ENCODE data around the gene ACSL6. TPM values are rescaled to one million over a fixed set of nuclear protein-coding genes. Genes with fewer than 3 reads are reported as not detected.

ACSL6 gene
- total RNA-seq, 1 experiment from 2014 or later = 1.4 TPM

- H3K27me3 ChIP-seq (replicated peaks; ENCODE audit: control insufficient read depth, insufficient read depth, low read length) = 0 out of 2 replicates have a peak, but pooled peaks cover 2% of the 10 kb centered on the region
- BruUV-seq (replicated peaks) = no TSS peak
- Mint-ChIP-seq H3K4me3 (ENCODE audit: unreplicated experiment) (no peak overlapping the region), H3K9me3 (ENCODE audit: unreplicated experiment) (no peaks in the 10 kb centered on the region), H3K4me1 (ENCODE audit: low read depth, unreplicated experiment) (no peaks in the 10 kb centered on the region), H3K27me3 (ENCODE audit: insufficient read depth, unreplicated experiment) (peaks cover 13% of the 10 kb centered on the region), H3K27ac (ENCODE audit: unreplicated experiment) (no peak overlapping the region), H3K36me3 (ENCODE audit: insufficient read depth, unreplicated experiment) (no peaks in the 10 kb centered on the region)
- H3K4me1 ChIP-seq = no peaks in the 10 kb centered on the region
- intact Hi-C loops (cut with micrococcal nuclease; ENCODE audit: unreplicated experiment) = no loop called here
- H3K4me3 ChIP-seq (ENCODE audit: low read depth, low read length) = no peak overlapping the region
- no peaks in the 10 kb centered on the region for H3K36me3 ChIP-seq (ENCODE audit: control insufficient read depth, insufficient read depth, low read length)
- no peaks in the 10 kb centered on the region for H3K9me3 ChIP-seq
- ChIA-PET CTCF (no interaction called here), POLR2A (no interaction called here)
- DNase-seq = no peak
- TF ChIP-seq CTCF (IDR thresholded peaks at IDR 0.05; ENCODE audit: insufficient read depth in 1 of 2, low read depth in 1 of 2, low read length in 1 of 2, severe bottlenecking in 1 of 2, unreplicated experiment in 1 of 2) = no peak
Measured at GRCh38 chr5:132023258-132024116, 12.0 kb upstream of the ACSL6 start.

GRCh38 chr5:132022737-132023136 lies 11.3 kb upstream of the ACSL6 start:
- Histone ChIP-seq H3K4me3 (ENCODE audit: low read depth, low read length) (no peak overlapping the region), H3K9me3 (no peaks in the 10 kb centered on the region), H3K27me3 (replicated peaks; ENCODE audit: control insufficient read depth, insufficient read depth, low read length) (peaks cover 2% of the 10 kb centered on the region; the same call in 1 of the 2 replicates), H3K4me1 (no peaks in the 10 kb centered on the region), H3K36me3 (ENCODE audit: control insufficient read depth, insufficient read depth, low read length) (no peaks in the 10 kb centered on the region)
- CTCF ChIA-PET = no interaction called here
- no TSS peak for BruUV-seq (replicated peaks)
- intact Hi-C loops (cut with micrococcal nuclease; ENCODE audit: unreplicated experiment) = no loop called here
- Mint-ChIP-seq H3K27ac (ENCODE audit: unreplicated experiment) (no peak overlapping the region), H3K4me3 (ENCODE audit: unreplicated experiment) (no peak overlapping the region), H3K27me3 (ENCODE audit: insufficient read depth, unreplicated experiment) (peaks cover 11% of the 10 kb centered on the region), H3K9me3 (ENCODE audit: unreplicated experiment) (no peaks in the 10 kb centered on the region), H3K4me1 (ENCODE audit: low read depth, unreplicated experiment) (no peaks in the 10 kb centered on the region), H3K36me3 (ENCODE audit: insufficient read depth, unreplicated experiment) (no peaks in the 10 kb centered on the region)
- no peak for TF ChIP-seq CTCF (IDR thresholded peaks at IDR 0.05; ENCODE audit: insufficient read depth in 1 of 2, low read depth in 1 of 2, low read length in 1 of 2, severe bottlenecking in 1 of 2, unreplicated experiment in 1 of 2)
- POLR2A ChIA-PET = no interaction called here
- no peak for DNase-seq

GRCh38 chr5:132021654-132022053 lies 10.2 kb upstream of the ACSL6 start:
- intact Hi-C loops (cut with micrococcal nuclease; ENCODE audit: unreplicated experiment) = no loop called here
- no peak for DNase-seq
- Histone ChIP-seq H3K9me3 (no peaks in the 10 kb centered on the region), H3K4me1 (no peaks in the 10 kb centered on the region), H3K4me3 (ENCODE audit: low read depth, low read length) (no peak overlapping the region), H3K36me3 (ENCODE audit: control insufficient read depth, insufficient read depth, low read length) (no peaks in the 10 kb centered on the region), H3K27me3 (replicated peaks; ENCODE audit: control insufficient read depth, insufficient read depth, low read length) (peaks cover 2% of the 10 kb centered on the region; the same call in 1 of the 2 replicates)
- Mint-ChIP-seq H3K27me3 (ENCODE audit: insufficient read depth, unreplicated experiment) (peaks cover 15% of the 10 kb centered on the region), H3K27ac (ENCODE audit: unreplicated experiment) (no peak overlapping the region), H3K4me1 (ENCODE audit: low read depth, unreplicated experiment) (no peaks in the 10 kb centered on the region), H3K36me3 (ENCODE audit: insufficient read depth, unreplicated experiment) (no peaks in the 10 kb centered on the region), H3K9me3 (ENCODE audit: unreplicated experiment) (no peaks in the 10 kb centered on the region), H3K4me3 (ENCODE audit: unreplicated experiment) (no peak overlapping the region)
- no TSS peak for BruUV-seq (replicated peaks)
- TF ChIP-seq CTCF (IDR thresholded peaks at IDR 0.05; ENCODE audit: insufficient read depth in 1 of 2, low read depth in 1 of 2, low read length in 1 of 2, severe bottlenecking in 1 of 2, unreplicated experiment in 1 of 2) = no peak
- ChIA-PET CTCF (interaction anchor here (1.0 kb wide), 1 partner anchor 21 kb away, joined by 3 read pairs; no protein-coding TSS in a partner anchor), POLR2A (no interaction called here)
